Skeletal muscle cell (primary cell): Measurements from ENCODE around the gene ZNG1B.
"Not testable (repeated sequence)": the region's sequence is repeated elsewhere in the genome, so short reads cannot be mapped to it uniquely, and the experiment has no call there.

Experiments used
- DNase-seq: peaks from one replicate; pipeline ENCODE4 v3.0.0-alpha.2; 2010; ENCODE audit warnings: low read depth
- H3K4me3 ChIP-seq: 2 replicates; pipeline ENCODE4 v1.5.1; 2011; ENCODE audit warnings: low read depth, mild to moderate bottlenecking, control low read depth, low read length, moderate library complexity

ZNG1B gene

GRCh38 chr2:113437508-113438465 is at the start of gene ZNG1B:
Gene ZNG1B, plus strand, starts transcription at chr2:113437691. Its CDS starts 178 bp downstream, at chr2:113437869.
- DNase-seq, result not testable (repeated sequence)
- peak within 1 kb of the TSS; percentile 53 for H3K4me3 ChIP-seq

GRCh38 chr2:113390124-113390849 is 47.2 kb upstream of the ZNG1B start:
- DNase-seq, result peak; percentile 31
- H3K4me3 ChIP-seq, result no peak overlapping the region

- H3K4me3 ChIP-seq, result no peak overlapping the region
- no peak for DNase-seq
Measured at GRCh38 chr2:113391073-113391472, 46.4 kb upstream of the ZNG1B start.

GRCh38 chr2:113406114-113406513 is 31.4 kb upstream of the ZNG1B start:
- DNase-seq, result no peak
- no peak overlapping the region for H3K4me3 ChIP-seq

DNA sequence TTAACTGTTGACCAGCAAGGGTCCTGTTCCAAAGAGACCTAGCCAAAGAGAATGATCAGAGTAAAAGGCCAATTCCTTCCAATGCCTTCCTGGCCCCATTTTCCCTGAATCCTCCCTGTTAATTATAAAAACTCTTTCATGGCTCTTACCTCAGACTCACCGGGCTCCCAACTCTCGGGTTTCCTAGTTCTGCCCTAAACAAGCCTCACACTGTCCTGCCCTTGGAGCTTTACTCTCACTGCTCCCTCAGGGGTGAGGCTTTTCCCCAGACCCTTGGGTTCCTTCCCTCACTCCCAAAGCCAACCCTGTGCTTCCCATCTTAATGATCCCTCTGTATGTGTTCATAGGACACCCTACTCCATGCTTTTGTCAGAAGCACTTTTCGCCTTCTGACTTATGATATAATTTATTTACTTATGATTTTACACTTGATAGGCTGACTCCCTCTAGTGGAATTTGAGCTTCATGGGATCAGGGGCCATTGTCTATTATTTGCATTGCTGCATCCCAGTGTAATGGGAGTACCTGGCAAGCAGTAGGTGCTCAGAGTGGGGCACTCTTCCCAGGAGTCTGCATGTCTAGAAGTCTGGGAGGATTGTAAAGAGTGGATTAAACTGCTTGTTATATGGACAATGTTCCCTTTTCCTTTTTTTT is 29.9 kb upstream of the ZNG1B start:
- H3K4me3 ChIP-seq, result no peak overlapping the region
- DNase-seq, result no peak

- not testable (repeated sequence) for DNase-seq, H3K4me3 ChIP-seq
Measured at GRCh38 chr2:113411725-113412352, 25.7 kb upstream of the ZNG1B start.

GRCh38 chr2:113412774-113413173 is 24.7 kb upstream of the ZNG1B start:
- not testable (repeated sequence) for H3K4me3 ChIP-seq, DNase-seq

DNA sequence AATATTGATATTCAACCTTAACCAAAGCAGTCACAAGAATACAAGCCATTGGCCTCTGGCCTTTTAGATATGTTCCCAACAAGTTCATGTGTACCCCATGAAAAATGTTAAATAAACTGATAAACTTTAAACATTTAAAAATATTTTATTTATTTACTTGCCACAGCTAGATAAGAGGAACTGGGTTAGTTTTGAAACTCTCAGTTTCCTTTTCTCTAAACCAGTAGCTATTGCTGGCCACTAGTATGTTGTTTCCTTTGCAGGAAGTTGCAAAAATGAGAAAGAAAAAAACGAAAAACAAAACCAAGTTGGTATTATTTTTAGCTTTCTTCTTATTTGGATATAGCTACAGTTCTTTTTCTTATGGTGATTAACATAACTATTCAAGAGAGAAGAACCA is 5.7 kb upstream of the ZNG1B start:
- H3K4me3 ChIP-seq, DNase-seq: not testable (repeated sequence)

GRCh38 chr2:113433468-113433867 is 4.0 kb upstream of the ZNG1B start:
- H3K4me3 ChIP-seq, DNase-seq: not testable (repeated sequence)

DNA sequence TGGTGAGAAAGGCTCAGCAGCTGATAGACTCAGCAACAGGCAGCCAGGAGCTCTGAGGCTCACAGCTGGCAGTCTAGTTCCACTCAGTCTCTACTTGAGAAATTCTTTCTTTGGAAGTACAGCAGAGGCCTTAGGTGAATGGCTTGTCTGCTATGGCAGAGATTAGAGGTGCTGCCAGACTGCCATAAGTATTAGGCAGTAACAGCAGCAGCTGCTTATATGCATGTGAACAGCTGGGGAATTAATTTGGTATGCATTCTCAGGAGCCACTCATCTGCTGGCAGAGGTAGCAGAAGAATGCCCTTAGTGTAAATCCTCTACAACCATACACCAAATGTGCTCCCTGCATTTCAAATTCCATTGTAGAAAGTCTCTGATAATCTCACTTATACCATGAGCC is 28.3 kb downstream of the ZNG1B start:
- DNase-seq, result peak; percentile 5
- H3K4me3 ChIP-seq, result not testable (repeated sequence)

- not testable (repeated sequence) for DNase-seq, H3K4me3 ChIP-seq
Measured at GRCh38 chr2:113476688-113477368, 39.3 kb downstream of the ZNG1B start.

DNA sequence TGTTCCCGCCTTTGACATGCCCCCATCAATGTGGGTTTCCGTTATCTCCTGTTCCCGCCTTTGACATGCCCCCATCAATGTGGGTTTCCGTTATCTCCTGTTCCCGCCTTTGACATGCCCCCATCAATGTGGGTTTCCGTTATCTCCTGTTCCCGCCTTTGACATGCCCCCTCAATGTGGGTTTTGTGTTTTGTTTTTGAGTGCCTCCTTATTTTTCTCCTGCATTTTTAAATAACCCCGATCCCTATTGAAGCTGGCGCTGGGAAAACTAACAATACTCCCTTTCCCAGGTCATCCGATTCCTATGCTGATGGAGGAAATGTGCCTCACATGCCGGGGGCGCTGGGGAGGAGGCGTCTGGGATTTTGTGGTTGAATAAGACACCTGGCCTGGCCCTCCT is 59.0 kb downstream of the ZNG1B start:
- not testable (repeated sequence) for H3K4me3 ChIP-seq, DNase-seq

DNA sequence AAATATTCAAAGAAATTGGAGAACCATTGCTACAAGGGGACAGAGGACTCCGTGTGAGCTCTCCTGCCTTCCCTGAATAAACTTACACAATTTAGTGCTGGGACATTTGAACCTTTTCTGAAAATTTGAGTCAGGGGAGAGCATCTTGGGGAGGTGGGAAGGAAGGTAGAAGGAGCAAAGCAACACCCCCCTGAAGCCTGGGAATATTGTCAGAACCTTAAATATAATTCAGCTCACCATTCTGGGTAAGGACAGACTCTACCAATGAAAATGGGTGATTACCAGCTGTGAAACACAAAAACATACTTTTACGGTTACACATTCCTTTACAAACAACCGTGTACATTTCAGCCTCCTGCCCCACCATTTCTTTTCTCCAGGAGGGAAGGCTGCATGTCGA is 60.9 kb downstream of the ZNG1B start, which contains the start of gene FOXD4L1:
Gene FOXD4L1, plus strand, starts transcription at position 301 of the 400 bp plus-strand sequence. CDS start 592 bp downstream, outside the sequence.
- not testable (repeated sequence) for DNase-seq, H3K4me3 ChIP-seq

DNA sequence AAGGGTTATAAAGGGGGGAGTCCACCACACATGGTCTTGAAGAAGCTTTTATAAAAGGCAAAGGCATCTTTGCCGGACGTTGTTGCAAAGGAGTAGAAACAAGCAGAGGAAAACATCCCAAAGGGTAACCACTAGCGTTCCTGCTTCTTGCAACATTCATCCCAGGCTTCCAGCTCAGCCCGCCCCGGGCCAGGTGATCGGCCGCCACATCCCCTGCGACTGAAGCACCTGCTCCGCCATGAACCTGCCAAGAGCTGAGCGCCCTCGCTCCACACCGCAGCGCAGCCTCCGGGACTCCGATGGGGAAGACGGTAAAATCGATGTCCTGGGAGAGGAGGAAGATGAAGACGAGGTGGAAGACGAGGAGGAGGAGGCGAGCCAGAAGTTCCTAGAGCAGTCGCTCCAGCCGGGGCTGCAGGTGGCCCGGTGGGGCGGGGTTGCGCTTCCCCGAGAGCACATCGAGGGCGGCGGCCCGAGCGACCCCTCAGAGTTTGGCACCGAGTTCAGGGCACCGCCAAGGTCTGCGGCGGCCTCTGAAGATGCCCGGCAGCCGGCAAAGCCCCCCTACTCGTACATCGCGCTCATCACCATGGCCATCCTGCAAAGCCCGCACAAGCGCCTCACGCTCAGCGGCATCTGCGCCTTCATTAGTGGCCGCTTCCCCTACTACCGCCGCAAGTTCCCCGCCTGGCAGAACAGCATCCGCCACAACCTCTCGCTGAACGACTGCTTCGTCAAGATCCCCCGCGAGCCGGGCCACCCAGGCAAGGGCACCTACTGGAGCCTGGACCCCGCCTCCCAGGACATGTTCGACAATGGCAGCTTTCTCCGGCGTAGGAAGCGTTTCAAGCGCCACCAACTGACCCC is 61.8 kb downstream of the ZNG1B start:
- not testable (repeated sequence) for DNase-seq, H3K4me3 ChIP-seq

DNA sequence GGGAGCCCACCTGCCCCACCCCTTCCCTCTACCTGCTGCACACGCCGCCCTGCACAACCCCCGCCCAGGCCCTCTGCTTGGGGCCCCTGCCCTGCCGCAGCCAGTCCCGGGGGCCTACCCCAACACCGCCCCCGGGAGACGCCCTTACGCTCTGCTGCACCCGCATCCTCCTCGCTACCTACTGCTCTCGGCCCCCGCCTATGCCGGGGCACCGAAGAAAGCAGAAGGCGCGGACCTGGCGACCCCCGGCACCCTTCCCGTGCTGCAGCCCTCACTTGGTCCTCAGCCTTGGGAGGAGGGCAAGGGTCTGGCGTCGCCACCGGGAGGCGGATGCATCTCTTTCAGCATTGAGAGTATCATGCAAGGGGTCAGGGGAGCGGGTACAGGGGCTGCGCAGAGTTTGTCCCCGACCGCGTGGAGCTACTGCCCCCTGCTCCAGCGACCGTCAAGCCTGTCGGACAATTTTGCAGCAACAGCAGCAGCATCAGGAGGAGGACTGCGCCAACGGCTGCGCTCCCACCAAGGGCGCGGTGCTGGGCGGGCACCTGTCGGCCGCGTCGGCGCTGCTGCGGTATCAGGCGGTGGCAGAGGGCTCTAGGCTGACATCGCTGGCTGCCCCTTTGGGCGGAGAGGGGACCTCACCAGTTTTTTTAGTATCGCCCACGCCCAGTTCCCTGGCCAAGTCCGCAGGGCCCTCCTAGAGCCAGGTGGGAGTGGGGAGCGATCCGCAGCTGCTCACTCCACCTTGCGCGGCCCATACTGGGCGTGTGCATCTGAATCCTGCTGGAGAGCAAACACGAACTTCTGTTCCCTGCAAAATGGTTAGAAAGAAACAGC is 62.6 kb downstream of the ZNG1B start:
- H3K4me3 ChIP-seq, DNase-seq: not testable (repeated sequence)

DNA sequence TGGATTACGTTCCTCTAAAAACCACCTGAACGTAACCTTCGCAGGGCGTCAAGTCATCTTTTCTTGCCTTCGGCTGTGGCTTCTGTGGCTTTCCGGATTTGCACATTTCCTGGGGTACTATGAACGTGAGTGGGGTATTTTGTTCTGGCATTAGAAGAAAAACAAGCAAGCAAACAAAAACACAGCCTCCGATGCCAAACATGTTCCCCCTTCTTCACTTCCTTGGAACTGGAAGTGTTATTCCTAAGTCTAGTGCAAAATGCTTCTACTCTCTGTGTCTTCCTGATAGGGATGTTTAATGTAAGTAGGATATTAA is 63.2 kb downstream of the ZNG1B start:
- not testable (repeated sequence) for DNase-seq

More for the DNA sequence above, 63.2 kb downstream of the ZNG1B start:
- not testable (repeated sequence) for H3K4me3 ChIP-seq
